Dendritic cell treated with granulocyte-macrophage colony-stimulating factor and Interleukin-4, amounts not matched to agents 40 ng/mL and 50 ng/mL, for 4 days (primary cell): ENCODE results near the gene HTT-AS.

ENCODE experiments used
- H3K27ac Mint-ChIP-seq: one replicate; pipeline ENCODE4 v1.8.0; 2022; ENCODE audit warnings: mild to moderate bottlenecking, mixed read lengths
- H3K27me3 Mint-ChIP-seq: one replicate; pipeline ENCODE4 v1.8.0; 2022; ENCODE audit warnings: mild to moderate bottlenecking, mixed read lengths
- H3K36me3 Mint-ChIP-seq: one replicate; pipeline ENCODE4 v1.8.0; 2022; ENCODE audit warnings: low read depth, mixed read lengths
- H3K4me1 Mint-ChIP-seq: one replicate; pipeline ENCODE4 v1.8.0; 2022; ENCODE audit warnings: low read depth, mixed read lengths
- H3K4me3 Mint-ChIP-seq: one replicate; pipeline ENCODE4 v1.8.0; 2022; ENCODE audit warnings: mild to moderate bottlenecking, moderate library complexity, mixed read lengths
- H3K9me3 Mint-ChIP-seq: one replicate; pipeline ENCODE4 v1.8.0; 2022; ENCODE audit warnings: mixed read lengths
- intact Hi-C: fragments of 100-400 bp; cut with micrococcal nuclease; formaldehyde crosslinking; loops from one replicate; pipeline ENCODE4 v1.15.0; 2022

Gene HTT-AS

GRCh38 chr4:3021627-3022026 is 52.7 kb downstream of the HTT-AS start:
- Mint-ChIP-seq H3K27ac (no peak overlapping the region), H3K4me1 (no peaks in the 10 kb centered on the region), H3K36me3 (no peaks in the 10 kb centered on the region), H3K4me3 (no peak overlapping the region), H3K9me3 (peaks cover 12% of the 10 kb centered on the region), H3K27me3 (peaks cover 4% of the 10 kb centered on the region)
- intact Hi-C loops = no loop called here

DNA sequence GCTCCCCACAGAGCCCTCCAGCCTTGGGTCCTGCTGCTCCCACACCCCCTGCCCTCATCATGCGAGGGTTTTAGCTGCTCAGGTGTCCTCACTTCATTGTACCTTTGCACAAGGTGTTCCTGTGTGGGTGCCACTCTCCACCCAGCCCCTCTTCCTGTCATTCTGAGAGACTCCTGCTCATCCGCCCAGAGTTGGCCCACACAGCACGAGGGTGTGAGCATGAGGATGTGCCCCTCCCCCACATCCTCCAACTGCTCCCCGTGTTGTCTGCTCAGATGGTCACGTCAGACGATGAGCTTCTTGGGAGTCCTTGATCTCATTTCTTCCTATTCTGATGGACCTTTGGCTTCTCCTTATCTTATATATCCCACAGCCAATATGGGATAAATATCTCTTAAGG is 53.2 kb downstream of the HTT-AS start:
- Mint-ChIP-seq H3K4me3 (no peak overlapping the region), H3K4me1 (no peaks in the 10 kb centered on the region), H3K36me3 (no peaks in the 10 kb centered on the region), H3K9me3 (peaks cover 12% of the 10 kb centered on the region), H3K27me3 (peaks cover 4% of the 10 kb centered on the region), H3K27ac (no peak overlapping the region)
- intact Hi-C loops = no loop called here

- Mint-ChIP-seq H3K27me3 (peaks cover 4% of the 10 kb centered on the region), H3K27ac (no peak overlapping the region), H3K9me3 (peaks cover 12% of the 10 kb centered on the region), H3K36me3 (no peaks in the 10 kb centered on the region), H3K4me3 (no peak overlapping the region), H3K4me1 (no peaks in the 10 kb centered on the region)
- intact Hi-C loops = no loop called here
These were observed 55.0 kb downstream of the HTT-AS start for GRCh38 chr4:3019145-3019846.

DNA sequence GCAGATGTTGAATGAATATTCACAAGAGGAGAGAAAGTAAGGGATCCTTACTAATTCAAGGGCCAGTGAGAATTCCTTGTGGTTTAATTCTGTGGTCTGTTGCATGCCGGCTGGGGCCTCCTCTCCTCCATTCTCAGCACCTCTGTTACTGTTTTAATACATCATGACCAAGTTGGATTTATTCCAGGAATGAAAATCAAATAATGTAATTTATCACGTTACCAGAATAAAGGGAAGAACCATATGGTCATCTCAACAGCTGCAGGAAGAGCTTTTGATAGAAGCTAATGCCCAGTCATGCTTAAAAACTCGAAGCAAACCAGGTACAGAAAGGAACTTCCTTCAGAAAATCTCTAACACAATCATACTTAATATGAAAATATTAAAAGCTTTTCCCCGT is 56.8 kb downstream of the HTT-AS start:
- intact Hi-C loops = no loop called here
- Mint-ChIP-seq H3K27ac (no peak overlapping the region), H3K9me3 (peaks cover under 1% of the 10 kb centered on the region), H3K27me3 (no peaks in the 10 kb centered on the region), H3K4me1 (no peaks in the 10 kb centered on the region), H3K36me3 (no peaks in the 10 kb centered on the region), H3K4me3 (no peak overlapping the region)

GRCh38 chr4:3016961-3017360 is 57.4 kb downstream of the HTT-AS start:
- intact Hi-C loops = no loop called here
- no peak overlapping the region for H3K4me3 Mint-ChIP-seq
- no peaks in the 10 kb centered on the region for H3K4me1 Mint-ChIP-seq
- H3K27me3 Mint-ChIP-seq = no peaks in the 10 kb centered on the region
- H3K27ac Mint-ChIP-seq = no peak overlapping the region
- H3K9me3 Mint-ChIP-seq = no peaks in the 10 kb centered on the region
- H3K36me3 Mint-ChIP-seq = no peaks in the 10 kb centered on the region

GRCh38 chr4:3013839-3014350 is 60.4 kb downstream of the HTT-AS start:
- no peaks in the 10 kb centered on the region for H3K36me3 Mint-ChIP-seq
- H3K27ac Mint-ChIP-seq = no peak overlapping the region
- no peaks in the 10 kb centered on the region for H3K9me3 Mint-ChIP-seq
- no peaks in the 10 kb centered on the region for H3K27me3 Mint-ChIP-seq
- intact Hi-C loops = no loop called here
- no peaks in the 10 kb centered on the region for H3K4me1 Mint-ChIP-seq
- H3K4me3 Mint-ChIP-seq = no peak overlapping the region
